GM23338 (cell line): ENCODE results near the gene GSG1L. TPM values are rescaled to one million over a fixed set of nuclear protein-coding genes. Genes with fewer than 3 reads are reported as not detected.

Experiments
- ATAC-seq: fragments of 200-7000 bp; cut with Tn5 transposase; 3 replicates; pipeline ENCODE4 v1.9.1; 2020
- DNase-seq: peaks from one replicate; pipeline ENCODE4 v3.0.0-alpha.2; 2015; ENCODE audit warnings: low spot score
- H2AFZ ChIP-seq: fragments of 200-600 bp; sonication (generic); 2 replicates; pipeline ENCODE4 v1.8.0; 2016; ENCODE audit warnings: antibody characterized with exemption, mild to moderate bottlenecking, moderate library complexity
- H3F3A ChIP-seq: fragments of 200-600 bp; sonication (generic); replicated peaks from 2 replicates; pipeline ENCODE4 v1.8.0; 2017; ENCODE audit warnings: antibody characterized with exemption, mixed run types, low read depth
- H3K27ac ChIP-seq: fragments of 200-600 bp; sonication (generic); 2 replicates; pipeline ENCODE4 v1.6.1; 2016; ENCODE audit warnings: low read depth
- H3K27me3 ChIP-seq: fragments of 200-600 bp; sonication (generic); 2 replicates; pipeline ENCODE4 v1.8.0; 2016; ENCODE audit warnings: mild to moderate bottlenecking, mixed run types, moderate library complexity; ENCODE audit not compliant: insufficient read depth
- H3K36me3 ChIP-seq: fragments of 200-600 bp; sonication (generic); 2 replicates; pipeline ENCODE4 v1.8.0; 2016; ENCODE audit warnings: mild to moderate bottlenecking; ENCODE audit not compliant: insufficient read depth
- H3K4me1 ChIP-seq: fragments of 200-600 bp; sonication (generic); 2 replicates; pipeline ENCODE4 v1.8.0; 2016; ENCODE audit warnings: mild to moderate bottlenecking, moderate library complexity; ENCODE audit not compliant: insufficient read depth
- H3K4me2 ChIP-seq: fragments of 200-600 bp; sonication (generic); 2 replicates; pipeline ENCODE4 v1.7.1; 2017; ENCODE audit warnings: mixed run types
- H3K4me3 ChIP-seq: fragments of 200-600 bp; sonication (generic); 2 replicates; pipeline ENCODE4 v1.6.1; 2016; ENCODE audit warnings: mixed run types
- H3K79me2 ChIP-seq: fragments of 200-600 bp; sonication (generic); replicated peaks from 2 replicates; pipeline ENCODE4 v1.8.0; 2017; ENCODE audit warnings: mild to moderate bottlenecking; ENCODE audit not compliant: insufficient read depth
- H3K9me2 ChIP-seq: fragments of 200-600 bp; sonication (generic); 2 replicates; pipeline ENCODE4 v1.8.0; 2017; ENCODE audit not compliant: insufficient read depth
- H4K20me1 ChIP-seq: fragments of 200-600 bp; sonication (generic); replicated peaks from 2 replicates; pipeline ENCODE4 v1.8.0; 2017; ENCODE audit warnings: mild to moderate bottlenecking; ENCODE audit not compliant: insufficient read depth
- H3K27ac Mint-ChIP-seq: 2 replicates; pipeline ENCODE4 v1.8.0; 2020; ENCODE audit warnings: inconsistent platforms, mild to moderate bottlenecking, moderate library complexity, mixed read lengths
- H3K27me3 Mint-ChIP-seq: 3 replicates; pipeline ENCODE4 v1.8.0; 2022; ENCODE audit warnings: low read depth, mild to moderate bottlenecking, moderate library complexity, mixed read lengths, inconsistent platforms; ENCODE audit not compliant: insufficient read depth, poor library complexity
- H3K36me3 Mint-ChIP-seq: 3 replicates; pipeline ENCODE4 v1.8.0; 2021; ENCODE audit warnings: low read depth, mild to moderate bottlenecking, inconsistent platforms, moderate library complexity, mixed read lengths
- H3K4me1 Mint-ChIP-seq: 3 replicates; pipeline ENCODE4 v1.8.0; 2020; ENCODE audit warnings: mild to moderate bottlenecking, inconsistent platforms, mixed read lengths
- H3K4me3 Mint-ChIP-seq: 3 replicates; pipeline ENCODE4 v1.8.0; 2021; ENCODE audit warnings: moderate library complexity, mild to moderate bottlenecking, inconsistent platforms, mixed read lengths
- H3K9me3 Mint-ChIP-seq: 3 replicates; pipeline ENCODE4 v1.8.0; 2020; ENCODE audit warnings: moderate library complexity, mild to moderate bottlenecking, inconsistent platforms, mixed read lengths
- CREB1 ChIP-seq: fragments of 250-450 bp; sonication (Bioruptor Pico); IDR thresholded peaks from 2 replicates; pipeline ENCODE4 v1.5.0; 2020; ENCODE audit warnings: low read depth, mild to moderate bottlenecking, moderate library complexity
- EZH2 ChIP-seq: fragments of 200-600 bp; sonication (generic); IDR thresholded peaks from one replicate; pipeline ENCODE4 v1.8.0; 2017; ENCODE audit warnings: antibody characterized with exemption, mild to moderate bottlenecking, low read depth; ENCODE audit not compliant: unreplicated experiment
- JUNB ChIP-seq: IDR thresholded peaks from one replicate; pipeline ENCODE4 v1.6.1; 2016; ENCODE audit warnings: antibody characterized with exemption; ENCODE audit not compliant: unreplicated experiment
- NANOG ChIP-seq: IDR thresholded peaks from 2 replicates; pipeline ENCODE4 v1.6.1; 2016; ENCODE audit warnings: antibody characterized with exemption, borderline replicate concordance
- ZNF114 ChIP-seq: fragments of 250-450 bp; sonication (Bioruptor Pico); IDR thresholded peaks from 2 replicates; pipeline ENCODE4 v1.5.0; 2020; ENCODE audit warnings: mild to moderate bottlenecking, moderate library complexity
- ZNF331 ChIP-seq: fragments of 250-450 bp; sonication (Bioruptor Pico); IDR thresholded peaks from 2 replicates; pipeline ENCODE4 v1.5.0; 2020; ENCODE audit warnings: low read depth, mild to moderate bottlenecking, moderate library complexity
- polyA plus RNA-seq: library from polyadenylated mRNA; unstranded; fragments of >200 nt; fragmentation: Nextera tagmentation; extraction: Ambion mirVana; gene quantifications from 2 replicates; pipeline ENCODE4 v1.2.1, GENCODE V29; 2016
- total RNA-seq: library from RNA; depleted of rRNA; stranded (reverse); fragments of >200 nt; shearing (Covaris generic); gene quantifications from 2 replicates; pipeline ENCODE4 v1.2.3, GENCODE V29; 2014
- TF ChIP-seq, protein P1 (sequence below): IDR thresholded peaks from 2 replicates; pipeline ENCODE4 v1.6.1; 2016; ENCODE audit warnings: antibody characterized with exemption
- TF ChIP-seq, protein P2 (sequence below): IDR thresholded peaks from one replicate; pipeline ENCODE4 v1.6.1; 2018; ENCODE audit warnings: antibody characterized with exemption; ENCODE audit not compliant: unreplicated experiment
- TF ChIP-seq, protein P3 (sequence below), 2 experiments: fragments of 200-600 bp in 1 of 2; sonication (generic) in 1 of 2; conservative IDR thresholded peaks; 2 replicates each; pipeline versions ENCODE4 v1.5.1 to v1.6.1; 2016 to 2017; ENCODE audit warnings: antibody characterized with exemption in 2 of 2, low read depth in 2 of 2, mild to moderate bottlenecking in 2 of 2, moderate library complexity in 1 of 2

Gene GSG1L
- total and polyA plus RNA-seq, 2 experiments from 2014 or later = 0.36 to 0.63 TPM

GRCh38 chr16:27827765-27828164 lies 235.7 kb downstream of the GSG1L start:
- Histone ChIP-seq H3K9me2 (no peaks in the 10 kb centered on the region), H3K27ac (no peak overlapping the region), H3K4me2 (no peak overlapping the region), H3K79me2 (no peaks in the 10 kb centered on the region), H4K20me1 (no peaks in the 10 kb centered on the region), H3K36me3 (no peaks in the 10 kb centered on the region), H2AFZ (no peak overlapping the region), H3F3A (no peaks in the 10 kb centered on the region), H3K27me3 (no peaks in the 10 kb centered on the region), H3K4me3 (no peak overlapping the region), H3K4me1 (no peaks in the 10 kb centered on the region)
- no peak for DNase-seq
- TF ChIP-seq, protein P1, sequence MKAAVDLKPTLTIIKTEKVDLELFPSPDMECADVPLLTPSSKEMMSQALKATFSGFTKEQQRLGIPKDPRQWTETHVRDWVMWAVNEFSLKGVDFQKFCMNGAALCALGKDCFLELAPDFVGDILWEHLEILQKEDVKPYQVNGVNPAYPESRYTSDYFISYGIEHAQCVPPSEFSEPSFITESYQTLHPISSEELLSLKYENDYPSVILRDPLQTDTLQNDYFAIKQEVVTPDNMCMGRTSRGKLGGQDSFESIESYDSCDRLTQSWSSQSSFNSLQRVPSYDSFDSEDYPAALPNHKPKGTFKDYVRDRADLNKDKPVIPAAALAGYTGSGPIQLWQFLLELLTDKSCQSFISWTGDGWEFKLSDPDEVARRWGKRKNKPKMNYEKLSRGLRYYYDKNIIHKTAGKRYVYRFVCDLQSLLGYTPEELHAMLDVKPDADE = no peak
- TF ChIP-seq ZNF331 (CRISPR knock-in tag) = no peak
- TF ChIP-seq CREB1 (CRISPR knock-in tag) = no peak
- TF ChIP-seq, protein P2, sequence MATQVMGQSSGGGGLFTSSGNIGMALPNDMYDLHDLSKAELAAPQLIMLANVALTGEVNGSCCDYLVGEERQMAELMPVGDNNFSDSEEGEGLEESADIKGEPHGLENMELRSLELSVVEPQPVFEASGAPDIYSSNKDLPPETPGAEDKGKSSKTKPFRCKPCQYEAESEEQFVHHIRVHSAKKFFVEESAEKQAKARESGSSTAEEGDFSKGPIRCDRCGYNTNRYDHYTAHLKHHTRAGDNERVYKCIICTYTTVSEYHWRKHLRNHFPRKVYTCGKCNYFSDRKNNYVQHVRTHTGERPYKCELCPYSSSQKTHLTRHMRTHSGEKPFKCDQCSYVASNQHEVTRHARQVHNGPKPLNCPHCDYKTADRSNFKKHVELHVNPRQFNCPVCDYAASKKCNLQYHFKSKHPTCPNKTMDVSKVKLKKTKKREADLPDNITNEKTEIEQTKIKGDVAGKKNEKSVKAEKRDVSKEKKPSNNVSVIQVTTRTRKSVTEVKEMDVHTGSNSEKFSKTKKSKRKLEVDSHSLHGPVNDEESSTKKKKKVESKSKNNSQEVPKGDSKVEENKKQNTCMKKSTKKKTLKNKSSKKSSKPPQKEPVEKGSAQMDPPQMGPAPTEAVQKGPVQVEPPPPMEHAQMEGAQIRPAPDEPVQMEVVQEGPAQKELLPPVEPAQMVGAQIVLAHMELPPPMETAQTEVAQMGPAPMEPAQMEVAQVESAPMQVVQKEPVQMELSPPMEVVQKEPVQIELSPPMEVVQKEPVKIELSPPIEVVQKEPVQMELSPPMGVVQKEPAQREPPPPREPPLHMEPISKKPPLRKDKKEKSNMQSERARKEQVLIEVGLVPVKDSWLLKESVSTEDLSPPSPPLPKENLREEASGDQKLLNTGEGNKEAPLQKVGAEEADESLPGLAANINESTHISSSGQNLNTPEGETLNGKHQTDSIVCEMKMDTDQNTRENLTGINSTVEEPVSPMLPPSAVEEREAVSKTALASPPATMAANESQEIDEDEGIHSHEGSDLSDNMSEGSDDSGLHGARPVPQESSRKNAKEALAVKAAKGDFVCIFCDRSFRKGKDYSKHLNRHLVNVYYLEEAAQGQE = no peak
- TF ChIP-seq, protein P3, sequence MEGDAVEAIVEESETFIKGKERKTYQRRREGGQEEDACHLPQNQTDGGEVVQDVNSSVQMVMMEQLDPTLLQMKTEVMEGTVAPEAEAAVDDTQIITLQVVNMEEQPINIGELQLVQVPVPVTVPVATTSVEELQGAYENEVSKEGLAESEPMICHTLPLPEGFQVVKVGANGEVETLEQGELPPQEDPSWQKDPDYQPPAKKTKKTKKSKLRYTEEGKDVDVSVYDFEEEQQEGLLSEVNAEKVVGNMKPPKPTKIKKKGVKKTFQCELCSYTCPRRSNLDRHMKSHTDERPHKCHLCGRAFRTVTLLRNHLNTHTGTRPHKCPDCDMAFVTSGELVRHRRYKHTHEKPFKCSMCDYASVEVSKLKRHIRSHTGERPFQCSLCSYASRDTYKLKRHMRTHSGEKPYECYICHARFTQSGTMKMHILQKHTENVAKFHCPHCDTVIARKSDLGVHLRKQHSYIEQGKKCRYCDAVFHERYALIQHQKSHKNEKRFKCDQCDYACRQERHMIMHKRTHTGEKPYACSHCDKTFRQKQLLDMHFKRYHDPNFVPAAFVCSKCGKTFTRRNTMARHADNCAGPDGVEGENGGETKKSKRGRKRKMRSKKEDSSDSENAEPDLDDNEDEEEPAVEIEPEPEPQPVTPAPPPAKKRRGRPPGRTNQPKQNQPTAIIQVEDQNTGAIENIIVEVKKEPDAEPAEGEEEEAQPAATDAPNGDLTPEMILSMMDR (conservative IDR thresholded peaks at IDR 0.05; ENCODE audit: low read depth in 2 of 2) = no peak
- no peak for TF ChIP-seq NANOG
- TF ChIP-seq EZH2 = no peak
- no peak for TF ChIP-seq JUNB
- H3K4me1 Mint-ChIP-seq = no peaks in the 10 kb centered on the region
- no peak overlapping the region for H3K4me3 Mint-ChIP-seq
- H3K27me3 Mint-ChIP-seq = peaks cover 8% of the 10 kb centered on the region
- peaks cover 7% of the 10 kb centered on the region; the same call in 2 of the 3 replicates for H3K36me3 Mint-ChIP-seq
- ATAC-seq = no peak
- H3K27ac Mint-ChIP-seq = no peak overlapping the region
- H3K9me3 Mint-ChIP-seq = peaks cover 24% of the 10 kb centered on the region

DNA sequence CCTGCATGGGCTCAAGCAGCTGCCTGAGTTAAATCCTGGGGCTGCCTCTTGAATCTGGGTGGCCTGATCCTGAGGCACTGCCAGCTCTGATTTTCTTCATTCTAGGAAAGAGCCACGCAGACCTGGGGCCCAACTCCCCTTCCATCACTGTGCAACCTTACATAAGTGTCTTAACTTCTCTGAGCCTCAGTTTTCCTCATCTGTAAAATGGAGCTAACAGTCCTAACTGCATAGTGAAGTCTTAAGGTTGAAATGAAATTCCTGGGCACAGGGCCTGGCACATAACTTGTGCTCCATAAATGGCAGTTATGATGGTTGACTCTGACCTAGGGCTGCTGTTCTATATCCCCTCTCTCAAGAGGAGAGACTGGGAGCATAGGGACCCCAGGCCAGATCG lies 236.6 kb downstream of the GSG1L start:
- no peak overlapping the region for H3K4me3 ChIP-seq
- Mint-ChIP-seq H3K4me3 (no peak overlapping the region), H3K36me3 (peaks cover 7% of the 10 kb centered on the region; the same call in 2 of the 3 replicates), H3K27me3 (peaks cover 8% of the 10 kb centered on the region), H3K27ac (no peak overlapping the region), H3K4me1 (no peaks in the 10 kb centered on the region), H3K9me3 (peaks cover 23% of the 10 kb centered on the region)
- no peaks in the 10 kb centered on the region for H3F3A ChIP-seq
- no peak for ATAC-seq
- H3K9me2 ChIP-seq = no peaks in the 10 kb centered on the region
- H3K4me2 ChIP-seq = no peak overlapping the region
- H3K36me3 ChIP-seq = no peaks in the 10 kb centered on the region
- DNase-seq = no peak
- H4K20me1 ChIP-seq = no peaks in the 10 kb centered on the region
- no peaks in the 10 kb centered on the region for H3K4me1 ChIP-seq
- no peaks in the 10 kb centered on the region for H3K79me2 ChIP-seq
- H2AFZ ChIP-seq = no peak overlapping the region
- no peak overlapping the region for H3K27ac ChIP-seq
- H3K27me3 ChIP-seq = no peaks in the 10 kb centered on the region
- TF ChIP-seq, protein P1 = no peak
- no peak for TF ChIP-seq EZH2
- TF ChIP-seq NANOG = no peak
- no peak for TF ChIP-seq CREB1 (CRISPR knock-in tag)
- TF ChIP-seq ZNF114 = no peak
- TF ChIP-seq JUNB = no peak
- no peak for TF ChIP-seq ZNF331 (CRISPR knock-in tag)
